ENCODE data around the gene NXPE2.
A peak's percentile ranks its signal among the peaks of the same experiment; 100 is the strongest.
"Not testable (repeated sequence)": the region's sequence is repeated elsewhere in the genome, so short reads cannot be mapped to it uniquely, and the experiment has no call there.

Gene NXPE2

DNA sequence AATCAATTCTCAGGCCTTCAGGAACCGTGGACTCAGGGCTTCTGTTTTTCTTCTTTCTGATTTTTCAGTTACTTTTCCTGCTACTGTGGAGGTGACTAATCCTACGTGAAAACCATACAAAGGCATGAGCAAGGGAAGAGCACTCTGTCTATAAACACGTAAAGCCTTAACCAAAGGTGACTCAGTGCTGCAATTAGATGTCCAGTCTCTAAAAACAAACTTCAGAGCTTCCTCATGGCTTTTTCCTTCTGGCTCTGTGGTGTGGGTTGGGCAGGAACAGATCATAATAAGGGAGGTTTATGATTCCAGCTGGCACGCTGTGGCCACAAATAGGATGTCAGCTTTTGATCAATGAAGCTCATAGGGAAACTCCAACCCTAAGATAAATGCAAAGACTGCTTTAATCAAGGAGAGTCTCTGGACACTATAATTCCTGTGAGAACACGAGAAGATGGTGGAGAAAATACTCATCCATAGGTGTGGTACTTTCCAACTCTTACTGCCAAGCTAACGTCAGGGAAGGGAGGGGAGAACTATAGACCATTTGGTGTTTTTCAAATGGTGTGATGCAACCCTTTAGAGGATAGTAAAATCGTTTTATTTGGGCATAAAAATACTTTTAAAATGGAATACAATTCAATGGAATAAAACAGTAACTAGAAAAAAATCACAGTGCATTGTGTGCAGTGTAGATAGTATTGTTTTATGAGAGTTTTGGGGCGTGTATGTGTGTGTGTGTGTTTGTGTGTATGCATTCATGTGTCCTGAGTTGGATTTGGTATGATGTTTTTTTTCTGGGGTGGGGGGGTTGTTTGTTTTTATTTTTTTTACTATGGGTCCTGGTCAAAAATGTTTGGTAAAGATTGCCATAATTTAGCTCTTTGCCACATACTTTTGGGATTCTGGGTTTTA lies at the start of gene NXPE2:
Gene NXPE2 (plus strand): TSS at position 403 of the 912 bp plus-strand sequence. CDS start 49 bp downstream, at position 452.
- H3K36me3 ChIP-seq (ENCODE audit: low read depth): no peaks in the 10 kb centered on the region
- H3K4me1 ChIP-seq (ENCODE audit: insufficient read depth, poor library complexity, severe bottlenecking): no peaks in the 10 kb centered on the region
- H3K9me3 ChIP-seq (ENCODE audit: severe bottlenecking): no peaks in the 10 kb centered on the region
- ATAC-seq (ENCODE audit: low read depth) (peak; percentile 84), DNase-seq (ENCODE audit: low spot score) (no peak)
- H3K27ac ChIP-seq (ENCODE audit: poor library complexity, severe bottlenecking): no peak within 1 kb of the TSS
- TF ChIP-seq, protein P1, sequence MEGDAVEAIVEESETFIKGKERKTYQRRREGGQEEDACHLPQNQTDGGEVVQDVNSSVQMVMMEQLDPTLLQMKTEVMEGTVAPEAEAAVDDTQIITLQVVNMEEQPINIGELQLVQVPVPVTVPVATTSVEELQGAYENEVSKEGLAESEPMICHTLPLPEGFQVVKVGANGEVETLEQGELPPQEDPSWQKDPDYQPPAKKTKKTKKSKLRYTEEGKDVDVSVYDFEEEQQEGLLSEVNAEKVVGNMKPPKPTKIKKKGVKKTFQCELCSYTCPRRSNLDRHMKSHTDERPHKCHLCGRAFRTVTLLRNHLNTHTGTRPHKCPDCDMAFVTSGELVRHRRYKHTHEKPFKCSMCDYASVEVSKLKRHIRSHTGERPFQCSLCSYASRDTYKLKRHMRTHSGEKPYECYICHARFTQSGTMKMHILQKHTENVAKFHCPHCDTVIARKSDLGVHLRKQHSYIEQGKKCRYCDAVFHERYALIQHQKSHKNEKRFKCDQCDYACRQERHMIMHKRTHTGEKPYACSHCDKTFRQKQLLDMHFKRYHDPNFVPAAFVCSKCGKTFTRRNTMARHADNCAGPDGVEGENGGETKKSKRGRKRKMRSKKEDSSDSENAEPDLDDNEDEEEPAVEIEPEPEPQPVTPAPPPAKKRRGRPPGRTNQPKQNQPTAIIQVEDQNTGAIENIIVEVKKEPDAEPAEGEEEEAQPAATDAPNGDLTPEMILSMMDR (IDR thresholded peaks at IDR 0.05; ENCODE audit: poor library complexity, severe bottlenecking): no peak
- H3K4me3 ChIP-seq (ENCODE audit: severe bottlenecking): no peak within 1 kb of the TSS
- H3K27me3 ChIP-seq (ENCODE audit: insufficient read depth, poor library complexity, severe bottlenecking): no peaks in the 10 kb centered on the region

GRCh38 chr11:114631445-114631965 lies 46.8 kb upstream of the NXPE2 start:
- not testable (repeated sequence) for DNase-seq (ENCODE audit: low spot score); H3K27ac ChIP-seq (ENCODE audit: poor library complexity, severe bottlenecking); H3K4me3 ChIP-seq (ENCODE audit: severe bottlenecking); ATAC-seq (ENCODE audit: low read depth); H3K4me1 ChIP-seq (ENCODE audit: insufficient read depth, poor library complexity, severe bottlenecking); H3K36me3 ChIP-seq (ENCODE audit: low read depth); H3K27me3 ChIP-seq (ENCODE audit: insufficient read depth, poor library complexity, severe bottlenecking); H3K9me3 ChIP-seq (ENCODE audit: severe bottlenecking)

GRCh38 chr11:114639440-114639839 lies 38.9 kb upstream of the NXPE2 start:
- ATAC-seq (ENCODE audit: low read depth); H3K27me3 ChIP-seq (ENCODE audit: insufficient read depth, poor library complexity, severe bottlenecking); H3K9me3 ChIP-seq (ENCODE audit: severe bottlenecking); H3K4me3 ChIP-seq (ENCODE audit: severe bottlenecking); DNase-seq (ENCODE audit: low spot score); H3K36me3 ChIP-seq (ENCODE audit: low read depth); H3K27ac ChIP-seq (ENCODE audit: poor library complexity, severe bottlenecking); H3K4me1 ChIP-seq (ENCODE audit: insufficient read depth, poor library complexity, severe bottlenecking): not testable (repeated sequence)

- no peak overlapping the region for H3K27ac ChIP-seq (ENCODE audit: poor library complexity, severe bottlenecking)
- DNase-seq (ENCODE audit: low spot score) (no peak), ATAC-seq (ENCODE audit: low read depth) (no peak)
- no peak overlapping the region for H3K4me3 ChIP-seq (ENCODE audit: severe bottlenecking)
- TF ChIP-seq, protein P1 (IDR thresholded peaks at IDR 0.05; ENCODE audit: poor library complexity, severe bottlenecking): no peak
- H3K36me3 ChIP-seq (ENCODE audit: low read depth): no peaks in the 10 kb centered on the region
- H3K27me3 ChIP-seq (ENCODE audit: insufficient read depth, poor library complexity, severe bottlenecking): no peaks in the 10 kb centered on the region
- no peaks in the 10 kb centered on the region for H3K4me1 ChIP-seq (ENCODE audit: insufficient read depth, poor library complexity, severe bottlenecking)
- H3K9me3 ChIP-seq (ENCODE audit: severe bottlenecking): no peaks in the 10 kb centered on the region
Observed at GRCh38 chr11:114650661-114651060, 27.7 kb upstream of the NXPE2 start.

GRCh38 chr11:114651145-114651718 lies 27.1 kb upstream of the NXPE2 start:
- no peak overlapping the region for H3K4me3 ChIP-seq (ENCODE audit: severe bottlenecking)
- no peaks in the 10 kb centered on the region for H3K27me3 ChIP-seq (ENCODE audit: insufficient read depth, poor library complexity, severe bottlenecking)
- ATAC-seq (ENCODE audit: low read depth): no peak
- no peak for DNase-seq (ENCODE audit: low spot score)
- TF ChIP-seq, protein P1 (IDR thresholded peaks at IDR 0.05; ENCODE audit: poor library complexity, severe bottlenecking): no peak
- H3K4me1 ChIP-seq (ENCODE audit: insufficient read depth, poor library complexity, severe bottlenecking): no peaks in the 10 kb centered on the region
- no peak overlapping the region for H3K27ac ChIP-seq (ENCODE audit: poor library complexity, severe bottlenecking)
- H3K36me3 ChIP-seq (ENCODE audit: low read depth): no peaks in the 10 kb centered on the region
- peaks cover 2% of the 10 kb centered on the region for H3K9me3 ChIP-seq (ENCODE audit: severe bottlenecking)

Data from RWPE2 (cell line).